Suprapubic skin (tissue), 4 donors: Measurements from ENCODE around the gene LHFPL3.

Experiments
- POLR2A ChIP-seq, 2 donors: fragments of 450-650 bp; IDR thresholded peaks; one replicate each; pipeline ENCODE4 v1.6.1; 2017; ENCODE audit warnings: antibody characterized with exemption in 2 of 2, mild to moderate bottlenecking in 2 of 2, moderate library complexity in 2 of 2
- POLR2AphosphoS5 ChIP-seq, 3 donors: sonication (generic); formaldehyde crosslinking; IDR thresholded peaks; one replicate each; pipeline ENCODE4 v1.6.1; 2017; ENCODE audit warnings: antibody characterized with exemption in 3 of 3

DNA sequence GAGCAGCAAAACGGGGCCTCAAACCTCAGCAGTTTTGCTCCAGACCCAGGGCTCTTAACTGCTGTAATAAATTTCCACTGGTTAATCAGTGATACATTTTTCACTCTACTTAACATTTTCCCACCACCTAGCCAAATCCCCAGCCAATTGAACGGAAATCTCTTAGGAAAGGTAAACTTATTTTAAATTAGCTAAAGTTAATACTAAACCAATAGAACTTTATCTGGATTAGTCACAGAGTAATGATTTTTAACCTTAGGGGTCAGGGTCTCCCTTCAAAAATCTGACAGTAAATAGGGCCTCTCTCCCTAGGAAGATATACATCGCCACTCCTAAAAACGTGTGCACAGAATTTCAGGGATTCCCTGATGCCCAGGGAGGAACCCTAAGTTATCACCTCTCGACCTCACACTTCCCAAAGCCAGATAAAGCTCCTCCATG is 598.2 kb downstream of the LHFPL3 start:
- no peak for TF ChIP-seq POLR2A (IDR thresholded peaks at IDR 0.05)
- TF ChIP-seq POLR2AphosphoS5 (IDR thresholded peaks at IDR 0.05): no peak
